Calu3 (cell line): Measurements from ENCODE around the gene SEPTIN7. TPM values are rescaled to one million over a fixed set of nuclear protein-coding genes. Genes with fewer than 3 reads are reported as not detected.

Source experiments
- BruUV-seq: library from RNA; stranded (reverse); fragments of 400-500 nt; replicated peaks from 2 replicates; lab custom pipeline; 2021; lab: Mats Ljungman, UMichigan
- CTCF ChIA-PET: fragments of 300-600 bp; sonication (Branson Sonifier 250); formaldehyde crosslinking; loops from one replicate; lab custom pipeline; 2022; ENCODE audit warnings: antibody characterized with exemption; lab: Charles Lee
- DNase-seq: peaks from one replicate; pipeline ENCODE4 v3.0.0; 2022
- H3K27ac Mint-ChIP-seq: one replicate; pipeline ENCODE4 v1.8.0; 2022; ENCODE audit warnings: mixed read lengths; ENCODE audit not compliant: unreplicated experiment
- H3K27me3 Mint-ChIP-seq: one replicate; pipeline ENCODE4 v1.8.0; 2022; ENCODE audit warnings: mixed read lengths; ENCODE audit not compliant: unreplicated experiment
- H3K36me3 Mint-ChIP-seq: one replicate; pipeline ENCODE4 v1.8.0; 2022; ENCODE audit warnings: mild to moderate bottlenecking, moderate library complexity, mixed read lengths; ENCODE audit not compliant: insufficient read depth, unreplicated experiment
- H3K4me1 Mint-ChIP-seq: one replicate; pipeline ENCODE4 v1.8.0; 2022; ENCODE audit warnings: mild to moderate bottlenecking, low read depth, mixed read lengths; ENCODE audit not compliant: unreplicated experiment
- H3K4me3 Mint-ChIP-seq: one replicate; pipeline ENCODE4 v1.8.0; 2022; ENCODE audit warnings: mild to moderate bottlenecking, low read depth, moderate library complexity, mixed read lengths; ENCODE audit not compliant: unreplicated experiment
- H3K9me3 Mint-ChIP-seq: one replicate; pipeline ENCODE4 v1.8.0; 2022; ENCODE audit warnings: low read depth, mixed read lengths; ENCODE audit not compliant: unreplicated experiment
- intact Hi-C: fragments of 100-400 bp; cut with micrococcal nuclease; formaldehyde crosslinking; loops from one replicate; pipeline ENCODE4 v1.10.0; 2022; ENCODE audit not compliant: unreplicated experiment
- total RNA-seq: library from RNA; stranded (reverse); gene quantifications from 2 replicates; pipeline ENCODE4 v1.2.3, GENCODE V29; 2022
- TF ChIP-seq, protein P1 (sequence below): fragments of 200-600 bp; IDR thresholded peaks from one replicate; pipeline ENCODE4 v1.8.0; 2022; ENCODE audit warnings: antibody characterized with exemption; ENCODE audit not compliant: unreplicated experiment

SEPTIN7 gene
- total RNA-seq, 1 experiment from 2014 or later: 308 TPM

DNA sequence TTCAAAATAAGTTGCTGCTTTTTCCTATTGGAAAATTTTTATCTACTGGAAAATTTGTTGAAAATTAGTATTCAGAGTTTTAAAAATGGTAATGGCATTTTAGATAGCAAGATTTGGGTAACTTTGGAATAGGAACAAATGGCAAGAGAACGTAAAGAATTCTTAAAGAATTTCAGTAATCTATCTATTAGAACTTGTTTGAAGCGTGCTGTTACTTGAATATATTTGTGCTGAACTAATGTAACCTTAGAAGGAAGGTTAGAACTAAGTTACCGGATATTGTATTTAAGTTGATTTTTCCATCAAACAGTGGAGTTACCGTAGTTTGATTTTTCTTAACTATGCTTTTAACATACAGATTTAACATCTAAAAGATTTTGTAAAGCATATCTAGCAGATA, 25.9 kb downstream of the SEPTIN7 start:
- no peaks in the 10 kb centered on the region for H3K9me3 Mint-ChIP-seq
- CTCF ChIA-PET: no interaction called here
- H3K27me3 Mint-ChIP-seq: no peaks in the 10 kb centered on the region
- DNase-seq: no peak
- no TSS peak for BruUV-seq
- TF ChIP-seq, protein P1, sequence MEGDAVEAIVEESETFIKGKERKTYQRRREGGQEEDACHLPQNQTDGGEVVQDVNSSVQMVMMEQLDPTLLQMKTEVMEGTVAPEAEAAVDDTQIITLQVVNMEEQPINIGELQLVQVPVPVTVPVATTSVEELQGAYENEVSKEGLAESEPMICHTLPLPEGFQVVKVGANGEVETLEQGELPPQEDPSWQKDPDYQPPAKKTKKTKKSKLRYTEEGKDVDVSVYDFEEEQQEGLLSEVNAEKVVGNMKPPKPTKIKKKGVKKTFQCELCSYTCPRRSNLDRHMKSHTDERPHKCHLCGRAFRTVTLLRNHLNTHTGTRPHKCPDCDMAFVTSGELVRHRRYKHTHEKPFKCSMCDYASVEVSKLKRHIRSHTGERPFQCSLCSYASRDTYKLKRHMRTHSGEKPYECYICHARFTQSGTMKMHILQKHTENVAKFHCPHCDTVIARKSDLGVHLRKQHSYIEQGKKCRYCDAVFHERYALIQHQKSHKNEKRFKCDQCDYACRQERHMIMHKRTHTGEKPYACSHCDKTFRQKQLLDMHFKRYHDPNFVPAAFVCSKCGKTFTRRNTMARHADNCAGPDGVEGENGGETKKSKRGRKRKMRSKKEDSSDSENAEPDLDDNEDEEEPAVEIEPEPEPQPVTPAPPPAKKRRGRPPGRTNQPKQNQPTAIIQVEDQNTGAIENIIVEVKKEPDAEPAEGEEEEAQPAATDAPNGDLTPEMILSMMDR: no peak
- no peak overlapping the region for H3K27ac Mint-ChIP-seq
- peaks cover 10% of the 10 kb centered on the region for H3K4me1 Mint-ChIP-seq
- H3K4me3 Mint-ChIP-seq: no peak overlapping the region
- H3K36me3 Mint-ChIP-seq: no peaks in the 10 kb centered on the region
- intact Hi-C loops: no loop called here

DNA sequence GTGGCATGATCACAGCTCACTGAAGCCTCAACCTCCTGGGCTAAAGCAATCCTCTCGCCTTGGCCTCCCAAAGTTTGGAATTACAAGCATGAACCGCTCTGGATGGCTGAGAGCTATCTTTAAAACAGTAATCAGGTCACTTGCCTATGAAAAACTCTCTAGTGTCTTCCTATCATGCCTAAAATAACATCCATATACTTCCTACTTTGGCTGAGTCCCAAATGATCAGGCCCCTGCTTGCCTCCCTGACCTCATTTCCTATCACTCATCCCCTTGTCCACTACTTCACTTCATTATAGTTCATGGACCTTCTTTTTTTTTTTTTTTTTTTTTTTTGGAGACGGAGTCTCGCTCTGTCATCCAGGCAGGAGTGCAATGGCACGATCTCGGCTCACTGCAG, 28.0 kb downstream of the SEPTIN7 start:
- no TSS peak for BruUV-seq
- peaks cover 10% of the 10 kb centered on the region for H3K4me1 Mint-ChIP-seq
- intact Hi-C loops: no loop called here
- H3K27ac Mint-ChIP-seq: no peak overlapping the region
- H3K27me3 Mint-ChIP-seq: no peaks in the 10 kb centered on the region
- no peaks in the 10 kb centered on the region for H3K9me3 Mint-ChIP-seq
- H3K36me3 Mint-ChIP-seq: no peaks in the 10 kb centered on the region
- no peak overlapping the region for H3K4me3 Mint-ChIP-seq
- DNase-seq: no peak
- CTCF ChIA-PET: no interaction called here
- TF ChIP-seq, protein P1: no peak

DNA sequence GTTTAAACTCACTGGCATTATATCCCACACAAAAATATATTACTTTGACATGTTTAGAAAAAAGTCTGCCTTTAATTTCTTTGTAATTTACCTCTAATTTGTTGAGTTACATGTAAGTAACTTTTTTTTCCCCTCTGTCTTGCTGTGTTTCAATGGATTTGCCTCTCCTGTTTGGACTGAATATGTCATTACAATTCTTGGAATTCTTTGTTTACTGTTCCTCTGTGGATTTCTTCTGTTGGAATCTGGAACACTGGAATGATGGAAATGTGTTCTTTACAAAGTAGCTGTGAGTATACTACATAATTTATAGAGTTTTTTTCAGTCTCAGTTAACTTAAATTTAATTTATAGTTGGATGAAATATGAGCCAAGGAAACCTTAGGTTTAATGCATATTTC, 30.4 kb downstream of the SEPTIN7 start:
- TF ChIP-seq, protein P1: no peak
- BruUV-seq: no TSS peak
- Mint-ChIP-seq H3K4me3 (no peak overlapping the region), H3K4me1 (peaks cover 19% of the 10 kb centered on the region), H3K27ac (no peak overlapping the region), H3K36me3 (peaks cover 4% of the 10 kb centered on the region), H3K27me3 (no peaks in the 10 kb centered on the region), H3K9me3 (no peaks in the 10 kb centered on the region)
- CTCF ChIA-PET: no interaction called here
- no peak for DNase-seq
- intact Hi-C loops: no loop called here

DNA sequence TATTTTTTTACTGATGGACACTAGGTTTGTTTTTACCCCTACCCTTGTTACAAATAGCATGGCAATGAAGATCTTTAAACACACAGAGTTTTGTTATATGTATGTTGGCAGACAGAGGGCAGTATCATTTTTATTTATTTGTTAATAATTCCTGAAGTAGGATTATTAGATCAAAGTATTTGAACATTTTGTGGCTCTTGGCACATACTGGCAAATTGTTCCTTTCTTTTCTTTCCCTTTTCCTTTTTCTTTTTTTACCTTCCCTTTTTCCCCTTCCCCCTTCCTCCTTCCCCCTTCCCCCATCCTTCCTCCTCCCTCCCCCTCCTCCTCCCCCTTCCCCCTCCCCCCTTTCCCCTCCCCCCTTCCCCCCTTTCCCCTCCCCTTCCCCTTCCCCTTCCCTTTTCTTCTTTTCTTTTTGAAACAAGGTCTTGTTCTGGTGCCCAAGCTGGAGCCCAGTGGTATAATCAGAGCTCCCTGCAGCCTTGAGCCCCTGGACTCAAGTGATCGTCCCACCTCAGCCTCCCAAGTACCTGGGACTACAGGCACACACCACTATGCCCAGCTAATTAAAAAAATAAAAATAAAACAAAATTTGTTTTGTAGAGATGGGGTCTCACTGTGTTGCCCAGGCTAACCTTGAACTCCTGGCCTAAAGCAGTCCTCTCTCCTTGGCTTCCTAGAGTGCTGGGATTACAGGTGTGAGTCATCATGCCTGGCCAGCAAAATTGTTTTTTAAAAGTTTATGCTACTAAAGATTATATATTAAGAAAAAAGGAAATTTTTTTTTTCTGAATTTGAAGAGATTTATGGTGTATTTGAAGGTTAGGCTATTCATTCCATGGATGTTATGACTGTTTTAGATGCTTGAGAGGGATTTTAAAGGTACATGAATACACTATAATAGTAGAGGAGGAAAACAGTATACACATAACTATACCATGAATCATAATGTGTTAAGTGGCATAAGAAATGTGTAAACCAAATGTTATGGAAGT, 39.3 kb downstream of the SEPTIN7 start:
- Mint-ChIP-seq H3K9me3 (no peaks in the 10 kb centered on the region), H3K27me3 (no peaks in the 10 kb centered on the region), H3K36me3 (peaks cover 4% of the 10 kb centered on the region), H3K4me1 (peaks cover 19% of the 10 kb centered on the region), H3K4me3 (no peak overlapping the region), H3K27ac (no peak overlapping the region)
- DNase-seq: no peak
- intact Hi-C loops: no loop called here
- CTCF ChIA-PET: no interaction called here
- no TSS peak for BruUV-seq
- TF ChIP-seq, protein P1: peak; percentile 19
